ENCODE results near the gene ANO1.

The ANO1 gene

DNA sequence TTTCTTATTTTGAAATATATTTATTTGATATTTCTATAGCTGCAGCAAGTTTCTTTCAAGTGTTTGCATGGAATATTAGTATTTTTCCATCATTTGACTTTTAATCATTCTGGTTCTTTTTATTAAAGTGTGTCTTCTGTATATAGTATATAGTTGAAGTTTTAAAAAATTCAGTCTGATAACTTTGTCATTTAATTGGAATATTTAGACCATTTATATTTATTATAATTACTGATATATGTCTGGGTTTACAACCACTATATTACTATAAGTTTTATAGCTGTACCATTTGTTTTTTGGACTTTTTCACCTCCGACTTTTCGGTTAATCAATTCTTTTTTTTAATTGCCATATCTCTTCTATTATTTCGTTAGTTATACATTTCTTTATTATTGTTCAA, 22.7 kb upstream of the ANO1 start:
- TF ChIP-seq, protein P1, sequence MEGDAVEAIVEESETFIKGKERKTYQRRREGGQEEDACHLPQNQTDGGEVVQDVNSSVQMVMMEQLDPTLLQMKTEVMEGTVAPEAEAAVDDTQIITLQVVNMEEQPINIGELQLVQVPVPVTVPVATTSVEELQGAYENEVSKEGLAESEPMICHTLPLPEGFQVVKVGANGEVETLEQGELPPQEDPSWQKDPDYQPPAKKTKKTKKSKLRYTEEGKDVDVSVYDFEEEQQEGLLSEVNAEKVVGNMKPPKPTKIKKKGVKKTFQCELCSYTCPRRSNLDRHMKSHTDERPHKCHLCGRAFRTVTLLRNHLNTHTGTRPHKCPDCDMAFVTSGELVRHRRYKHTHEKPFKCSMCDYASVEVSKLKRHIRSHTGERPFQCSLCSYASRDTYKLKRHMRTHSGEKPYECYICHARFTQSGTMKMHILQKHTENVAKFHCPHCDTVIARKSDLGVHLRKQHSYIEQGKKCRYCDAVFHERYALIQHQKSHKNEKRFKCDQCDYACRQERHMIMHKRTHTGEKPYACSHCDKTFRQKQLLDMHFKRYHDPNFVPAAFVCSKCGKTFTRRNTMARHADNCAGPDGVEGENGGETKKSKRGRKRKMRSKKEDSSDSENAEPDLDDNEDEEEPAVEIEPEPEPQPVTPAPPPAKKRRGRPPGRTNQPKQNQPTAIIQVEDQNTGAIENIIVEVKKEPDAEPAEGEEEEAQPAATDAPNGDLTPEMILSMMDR (conservative IDR thresholded peaks at IDR 0.05; ENCODE audit: low read length): no peak
- DNase-seq (ENCODE audit: low read depth): no peak
- no peak overlapping the region for H3K4me3 ChIP-seq (ENCODE audit: low read length)

DNA sequence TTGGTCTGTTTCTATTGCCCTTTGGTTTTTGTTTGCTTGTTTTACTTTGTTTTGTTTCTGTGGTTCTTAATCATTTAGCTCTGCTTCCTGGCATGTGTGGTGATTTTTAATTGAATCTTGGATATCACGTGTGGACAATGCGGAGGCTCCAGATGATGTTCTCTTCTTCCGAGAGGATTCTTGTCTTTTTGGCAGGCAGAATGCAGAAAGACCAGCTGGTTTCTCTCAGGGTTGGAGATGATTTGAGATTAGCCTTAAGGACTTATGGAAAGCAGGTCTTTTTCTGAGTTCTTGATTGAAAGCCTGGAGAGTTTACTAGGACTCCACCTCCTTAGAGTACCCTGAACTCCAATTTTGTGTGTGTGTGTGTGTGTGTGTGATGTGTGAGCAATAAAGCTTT, 21.0 kb upstream of the ANO1 start:
- no peak for DNase-seq (ENCODE audit: low read depth)
- TF ChIP-seq, protein P1 (conservative IDR thresholded peaks at IDR 0.05; ENCODE audit: low read length): no peak
- H3K4me3 ChIP-seq (ENCODE audit: low read length): no peak overlapping the region

DNA sequence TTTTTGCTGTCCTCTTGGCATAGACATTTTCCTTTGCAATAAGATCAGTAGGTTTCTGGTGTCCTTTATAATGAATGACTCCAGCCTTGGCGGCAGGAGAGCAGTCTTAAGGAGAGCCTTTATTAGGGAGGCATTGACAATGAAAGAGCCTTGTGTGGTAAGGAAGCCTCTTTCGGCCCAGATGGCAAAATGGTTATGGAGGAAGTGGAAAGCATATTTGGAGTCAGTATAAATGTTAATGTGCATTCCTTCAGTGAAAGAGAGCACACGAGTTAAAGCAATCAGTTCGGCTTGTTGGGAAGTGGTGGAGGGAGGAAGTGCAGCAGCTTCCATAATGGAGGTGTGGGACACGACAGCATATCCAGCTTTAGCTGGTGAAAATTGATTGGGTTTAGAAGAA, 18.1 kb upstream of the ANO1 start:
- no peak for DNase-seq (ENCODE audit: low read depth)
- TF ChIP-seq, protein P1 (conservative IDR thresholded peaks at IDR 0.05; ENCODE audit: low read length): no peak

GRCh38 chr11:70060611-70061293, 17.4 kb upstream of the ANO1 start:
- no peak for DNase-seq (ENCODE audit: low read depth)
- no peak overlapping the region for H3K4me3 ChIP-seq (ENCODE audit: low read length)
- TF ChIP-seq, protein P1 (conservative IDR thresholded peaks at IDR 0.05; ENCODE audit: low read length): no peak

More for the DNA sequence above, 18.1 kb upstream of the ANO1 start:
- no peak overlapping the region for H3K4me3 ChIP-seq (ENCODE audit: low read length)

DNA sequence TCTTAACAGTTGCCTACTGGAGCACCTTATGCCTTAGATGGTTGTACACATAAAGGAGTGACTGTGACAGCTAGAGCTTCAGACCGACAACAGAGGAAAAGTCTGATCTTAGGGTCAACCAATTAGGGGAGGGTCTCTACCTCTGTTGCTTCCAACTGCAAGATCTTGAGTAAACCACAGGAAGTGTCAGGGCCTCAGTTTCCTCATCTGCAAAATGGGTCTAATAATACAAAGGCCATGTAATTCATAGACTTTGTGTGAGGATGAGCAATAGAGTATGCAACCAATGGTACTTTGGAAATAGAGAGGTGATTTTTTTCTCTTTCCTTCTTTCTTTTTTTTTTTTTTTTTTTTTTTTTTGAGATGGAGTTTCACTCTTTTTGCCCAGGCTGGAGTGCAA, 16.4 kb upstream of the ANO1 start:
- TF ChIP-seq, protein P1 (conservative IDR thresholded peaks at IDR 0.05; ENCODE audit: low read length): no peak
- no peak overlapping the region for H3K4me3 ChIP-seq (ENCODE audit: low read length)
- DNase-seq (ENCODE audit: low read depth): no peak

DNA sequence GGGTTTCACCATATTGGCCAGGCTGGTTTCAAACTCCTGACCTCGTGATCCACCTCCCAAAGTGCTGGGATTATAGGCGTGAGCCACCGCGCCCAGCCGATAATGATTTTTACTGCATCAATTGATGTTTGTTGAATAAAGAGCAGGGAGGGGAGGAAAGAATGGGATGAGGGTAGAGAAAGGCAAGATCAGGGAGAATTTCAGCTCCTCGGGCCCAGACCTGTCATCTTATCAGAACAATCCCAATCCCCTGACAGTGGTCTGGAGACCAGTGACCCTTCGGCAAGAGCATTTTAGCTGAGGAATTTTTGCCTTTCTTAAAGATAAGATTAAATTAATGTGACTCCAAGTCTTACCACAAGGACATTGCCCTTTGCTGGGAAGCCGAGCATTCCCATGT, 15.0 kb upstream of the ANO1 start:
- DNase-seq (ENCODE audit: low read depth): no peak
- TF ChIP-seq, protein P1 (conservative IDR thresholded peaks at IDR 0.05; ENCODE audit: low read length): no peak
- H3K4me3 ChIP-seq (ENCODE audit: low read length): no peak overlapping the region

GRCh38 chr11:70063555-70063954, 14.6 kb upstream of the ANO1 start:
- no peak for DNase-seq (ENCODE audit: low read depth)
- H3K4me3 ChIP-seq (ENCODE audit: low read length): no peak overlapping the region
- TF ChIP-seq, protein P1 (conservative IDR thresholded peaks at IDR 0.05; ENCODE audit: low read length): no peak
